Astrocyte (in vitro differentiated cells and primary cell): ENCODE measurements around the gene ZSCAN22. TPM values are rescaled to one million over a fixed set of nuclear protein-coding genes. Genes with fewer than 3 reads are reported as not detected.

Experiments
- DNase-seq: peaks from one replicate; pipeline ENCODE4 v3.0.0-alpha.2; 2010; ENCODE audit warnings: low read depth
- FAIRE-seq: peaks from 2 replicates; lab custom pipeline; 2011; peaks lifted over from hg19 to GRCh38; lab: Jason Lieb, UNC
- H2AFZ ChIP-seq: 2 replicates; pipeline ENCODE4 v1.6.0; 2012; ENCODE audit warnings: low read depth, low read length, inconsistent platforms
- H3K27ac ChIP-seq: 2 replicates; pipeline ENCODE4 v1.5.1; 2011; ENCODE audit warnings: low read depth, low read length, inconsistent platforms
- H3K27me3 ChIP-seq: 2 replicates; pipeline ENCODE4 v1.6.0; 2011; ENCODE audit warnings: low read length, inconsistent platforms; ENCODE audit not compliant: insufficient read depth
- H3K36me3 ChIP-seq: 2 replicates; pipeline ENCODE4 v1.5.1; 2011; ENCODE audit warnings: low read length, inconsistent platforms; ENCODE audit not compliant: insufficient read depth
- H3K4me1 ChIP-seq: 2 replicates; pipeline ENCODE4 v1.5.1; 2011; ENCODE audit warnings: low read length, inconsistent platforms; ENCODE audit not compliant: insufficient read depth
- H3K4me2 ChIP-seq: 2 replicates; pipeline ENCODE4 v1.6.0; 2012; ENCODE audit warnings: low read length, inconsistent platforms
- H3K4me3 ChIP-seq: 2 replicates; pipeline ENCODE4 v1.5.1; 2011; ENCODE audit warnings: low read depth, mild to moderate bottlenecking, low read length, inconsistent platforms; ENCODE audit not compliant: insufficient read depth
- H3K79me2 ChIP-seq: 2 replicates; pipeline ENCODE4 v1.6.0; 2012; ENCODE audit warnings: mild to moderate bottlenecking, low read length, inconsistent platforms; ENCODE audit not compliant: insufficient read depth
- H3K9ac ChIP-seq: 2 replicates; pipeline ENCODE4 v1.6.0; 2012; ENCODE audit warnings: mild to moderate bottlenecking, low read length, inconsistent platforms
- H3K9me3 ChIP-seq: 2 replicates; pipeline ENCODE4 v1.5.1; 2012; ENCODE audit warnings: low read depth, mild to moderate bottlenecking, low read length, inconsistent platforms; ENCODE audit not compliant: insufficient read depth
- H4K20me1 ChIP-seq: 2 replicates; pipeline ENCODE4 v1.6.0; 2012; ENCODE audit warnings: low read length, inconsistent platforms; ENCODE audit not compliant: insufficient read depth
- H3K27ac Mint-ChIP-seq: one replicate; pipeline ENCODE4 v1.8.0; 2021; ENCODE audit warnings: mild to moderate bottlenecking, mixed read lengths; ENCODE audit not compliant: unreplicated experiment
- H3K27me3 Mint-ChIP-seq: one replicate; pipeline ENCODE4 v1.8.0; 2021; ENCODE audit warnings: low read depth, mixed read lengths; ENCODE audit not compliant: unreplicated experiment
- H3K36me3 Mint-ChIP-seq: one replicate; pipeline ENCODE4 v1.8.0; 2021; ENCODE audit warnings: low read depth, mixed read lengths; ENCODE audit not compliant: unreplicated experiment
- H3K4me1 Mint-ChIP-seq: one replicate; pipeline ENCODE4 v1.8.0; 2021; ENCODE audit warnings: low read depth, mixed read lengths; ENCODE audit not compliant: unreplicated experiment
- H3K4me3 Mint-ChIP-seq: one replicate; pipeline ENCODE4 v1.8.0; 2021; ENCODE audit warnings: mild to moderate bottlenecking, moderate library complexity, mixed read lengths; ENCODE audit not compliant: unreplicated experiment
- H3K9me3 Mint-ChIP-seq: one replicate; pipeline ENCODE4 v1.8.0; 2021; ENCODE audit warnings: mild to moderate bottlenecking, mixed read lengths; ENCODE audit not compliant: unreplicated experiment
- EZH2 ChIP-seq: IDR thresholded peaks from 2 replicates; pipeline ENCODE4 v1.6.1; 2012; ENCODE audit warnings: mild to moderate bottlenecking, low read length, inconsistent platforms; ENCODE audit not compliant: insufficient read depth
- total RNA-seq: library from RNA; stranded (reverse); gene quantifications from 2 replicates; pipeline ENCODE4 v1.2.1, GENCODE V29; 2021
- TF ChIP-seq, protein P1 (sequence below): IDR thresholded peaks from 2 replicates; pipeline ENCODE4 v1.5.1; 2011; ENCODE audit warnings: low read depth, mild to moderate bottlenecking, inconsistent platforms, low read length, moderate library complexity; ENCODE audit not compliant: insufficient read depth

Gene ZSCAN22
- total RNA-seq, 1 donor from 2014 or later: 3.1 TPM

DNA sequence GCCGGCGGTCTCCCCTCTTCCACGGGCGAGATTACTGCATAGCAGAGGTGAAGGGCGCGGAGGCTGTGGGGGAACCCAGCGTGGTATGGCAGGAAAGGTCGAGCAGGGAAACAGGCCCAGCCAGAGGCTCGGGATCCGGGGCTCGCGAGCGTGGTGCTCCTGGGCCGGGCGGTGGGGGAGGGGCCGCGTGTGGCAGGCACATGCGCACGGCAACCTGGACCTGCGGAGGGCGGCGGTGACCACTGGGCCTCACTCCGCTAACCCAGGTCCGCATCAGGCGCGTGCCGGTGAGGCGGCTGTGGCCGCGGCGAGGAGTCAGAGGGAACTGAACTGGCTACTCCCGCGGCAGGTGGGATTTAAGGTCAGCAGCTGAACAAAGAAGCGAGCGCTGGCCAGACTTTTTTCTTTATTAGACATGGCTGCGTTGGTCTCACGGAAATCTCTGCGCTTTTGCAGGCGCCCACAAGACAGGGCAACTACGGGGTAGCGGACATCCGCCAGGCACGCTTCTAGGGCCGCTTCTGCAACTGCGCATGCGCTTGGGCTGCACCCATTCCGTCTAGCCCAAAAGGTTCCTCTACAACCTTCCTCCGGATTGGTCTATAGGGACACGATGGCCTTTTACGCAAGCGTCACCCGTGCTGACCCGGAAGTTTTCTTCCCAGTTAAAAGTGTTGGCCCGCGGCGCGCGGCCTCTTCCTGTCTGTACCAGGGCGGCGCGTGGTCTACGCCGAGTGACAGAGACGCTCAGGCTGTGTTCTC is 60.0 kb downstream of the ZSCAN22 start, which contains the start of gene RPS5:
TSS of gene RPS5 (plus strand) at position 694 of the 762 bp plus-strand sequence. CDS start 869 bp downstream, outside the sequence.
- peaks cover 24% of the 10 kb centered on the region for H3K4me1 Mint-ChIP-seq
- no peak for TF ChIP-seq EZH2
- TF ChIP-seq, protein P1, sequence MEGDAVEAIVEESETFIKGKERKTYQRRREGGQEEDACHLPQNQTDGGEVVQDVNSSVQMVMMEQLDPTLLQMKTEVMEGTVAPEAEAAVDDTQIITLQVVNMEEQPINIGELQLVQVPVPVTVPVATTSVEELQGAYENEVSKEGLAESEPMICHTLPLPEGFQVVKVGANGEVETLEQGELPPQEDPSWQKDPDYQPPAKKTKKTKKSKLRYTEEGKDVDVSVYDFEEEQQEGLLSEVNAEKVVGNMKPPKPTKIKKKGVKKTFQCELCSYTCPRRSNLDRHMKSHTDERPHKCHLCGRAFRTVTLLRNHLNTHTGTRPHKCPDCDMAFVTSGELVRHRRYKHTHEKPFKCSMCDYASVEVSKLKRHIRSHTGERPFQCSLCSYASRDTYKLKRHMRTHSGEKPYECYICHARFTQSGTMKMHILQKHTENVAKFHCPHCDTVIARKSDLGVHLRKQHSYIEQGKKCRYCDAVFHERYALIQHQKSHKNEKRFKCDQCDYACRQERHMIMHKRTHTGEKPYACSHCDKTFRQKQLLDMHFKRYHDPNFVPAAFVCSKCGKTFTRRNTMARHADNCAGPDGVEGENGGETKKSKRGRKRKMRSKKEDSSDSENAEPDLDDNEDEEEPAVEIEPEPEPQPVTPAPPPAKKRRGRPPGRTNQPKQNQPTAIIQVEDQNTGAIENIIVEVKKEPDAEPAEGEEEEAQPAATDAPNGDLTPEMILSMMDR: no peak
- H3K36me3 Mint-ChIP-seq: peaks cover 11% of the 10 kb centered on the region
- Histone ChIP-seq H3K4me1 (peaks cover 23% of the 10 kb centered on the region), H3K36me3 (peaks cover 16% of the 10 kb centered on the region), H3K27me3 (no peaks in the 10 kb centered on the region), H4K20me1 (peaks cover 42% of the 10 kb centered on the region), H3K4me3 (peak within 1 kb of the TSS; percentile 93), H3K79me2 (peaks cover 63% of the 10 kb centered on the region), H3K4me2 (peak within 1 kb of the TSS; percentile 95), H3K27ac (peak within 1 kb of the TSS; percentile 94), H3K9ac (peak within 1 kb of the TSS; percentile 90), H3K9me3 (no peaks in the 10 kb centered on the region), H2AFZ (peak within 1 kb of the TSS; percentile 82)
- FAIRE-seq (peak; percentile 68), DNase-seq (peak; percentile 96)
- no peaks in the 10 kb centered on the region for H3K27me3 Mint-ChIP-seq
- H3K9me3 Mint-ChIP-seq: no peaks in the 10 kb centered on the region
- H3K4me3 Mint-ChIP-seq: peak within 1 kb of the TSS; percentile 99
- peak within 1 kb of the TSS; percentile 100 for H3K27ac Mint-ChIP-seq

DNA sequence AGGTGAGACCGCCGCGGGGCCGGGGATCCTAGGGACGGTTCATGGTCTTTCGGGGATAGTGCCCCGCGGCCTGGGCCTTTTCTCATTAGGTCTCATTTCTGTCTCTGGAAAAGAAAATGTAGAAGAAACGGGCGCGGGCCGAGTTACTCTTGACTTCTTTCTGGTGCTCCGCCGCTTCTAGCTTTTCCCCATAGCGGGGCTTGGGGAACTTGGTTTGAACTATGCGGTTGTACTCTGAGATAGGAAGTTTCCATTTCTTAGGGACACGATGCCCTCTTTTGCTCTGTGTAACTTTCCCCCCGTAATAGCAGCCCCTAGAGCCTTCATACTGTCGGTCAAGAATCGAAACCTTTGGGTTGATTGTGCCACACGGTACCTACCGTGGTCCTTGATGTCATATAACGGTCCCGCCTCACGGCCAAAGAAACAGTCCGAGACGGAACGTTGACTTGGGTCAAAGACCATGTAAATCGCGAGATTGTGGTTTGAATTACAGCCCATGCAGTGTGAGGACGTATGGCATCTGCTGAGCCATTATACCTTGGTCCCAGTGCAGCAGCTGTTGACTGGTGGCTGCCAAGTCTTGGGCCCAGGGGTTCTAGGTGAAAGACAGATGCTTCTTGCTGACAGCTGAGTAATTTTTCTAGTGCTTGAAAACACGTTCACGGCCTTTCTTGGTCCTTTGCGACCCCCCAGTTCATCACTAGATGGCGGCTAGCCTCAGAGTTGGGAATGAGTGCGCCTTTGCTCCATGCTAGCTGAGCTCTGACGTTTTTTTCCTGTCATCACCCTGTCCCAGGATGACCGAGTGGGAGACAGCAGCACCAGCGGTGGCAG is 60.8 kb downstream of the ZSCAN22 start:
- Mint-ChIP-seq H3K27me3 (no peaks in the 10 kb centered on the region), H3K27ac (peak overlapping the region; percentile 100), H3K4me1 (peaks cover 20% of the 10 kb centered on the region), H3K36me3 (peaks cover 13% of the 10 kb centered on the region), H3K9me3 (no peaks in the 10 kb centered on the region), H3K4me3 (peak overlapping the region; percentile 99)
- Histone ChIP-seq H3K36me3 (peaks cover 19% of the 10 kb centered on the region), H3K9ac (peak overlapping the region; percentile 90), H3K4me1 (peaks cover 17% of the 10 kb centered on the region), H3K4me2 (peak overlapping the region; percentile 95), H3K79me2 (peaks cover 62% of the 10 kb centered on the region), H2AFZ (no peak overlapping the region), H3K4me3 (peak overlapping the region; percentile 93), H3K27ac (peak overlapping the region; percentile 63), H3K9me3 (no peaks in the 10 kb centered on the region), H4K20me1 (peaks cover 50% of the 10 kb centered on the region), H3K27me3 (no peaks in the 10 kb centered on the region)
- FAIRE-seq (no peak), DNase-seq (no peak)
- TF ChIP-seq EZH2: no peak
- TF ChIP-seq, protein P1: no peak
